Keratinocyte (primary cell): Measurements from ENCODE around the gene TECPR1. TPM values are rescaled to one million over a fixed set of nuclear protein-coding genes. Genes with fewer than 3 reads are reported as not detected.

Experiments
- DNase-seq: peaks from one replicate; pipeline ENCODE4 v3.0.0-alpha.2; 2011; ENCODE audit warnings: low read depth, missing footprints, low spot score
- FAIRE-seq: peaks from 2 replicates; lab custom pipeline; 2011; peaks lifted over from hg19 to GRCh38; lab: Jason Lieb, UNC
- H2AFZ ChIP-seq: 2 replicates; pipeline ENCODE4 v1.6.0; 2012; ENCODE audit warnings: low read length, control low read depth, inconsistent platforms; ENCODE audit not compliant: control insufficient read depth
- H3K27ac ChIP-seq: 2 replicates; pipeline ENCODE4 v1.5.1; 2011; ENCODE audit warnings: low read length; ENCODE audit not compliant: control insufficient read depth, insufficient read depth
- H3K27me3 ChIP-seq: 3 replicates; pipeline ENCODE4 v1.6.0; 2011; ENCODE audit warnings: low read length; ENCODE audit not compliant: control insufficient read depth, insufficient read depth; ENCODE audit errors: extremely low read depth
- H3K36me3 ChIP-seq, 2 experiments: 2 replicates in 1 of 2; 3 replicates in 1 of 2; pipeline ENCODE4 v1.5.1; 2011; ENCODE audit warnings: low read length in 2 of 2, mild to moderate bottlenecking in 1 of 2; ENCODE audit not compliant: control insufficient read depth in 2 of 2, insufficient read depth in 2 of 2; ENCODE audit errors: extremely low read depth in 1 of 2
- H3K4me1 ChIP-seq: 3 replicates; pipeline ENCODE4 v1.5.1; 2011; ENCODE audit warnings: low read length; ENCODE audit not compliant: control insufficient read depth, insufficient read depth; ENCODE audit errors: extremely low read depth
- H3K4me2 ChIP-seq: 3 replicates; pipeline ENCODE4 v1.6.0; 2011; ENCODE audit warnings: low read depth, low read length; ENCODE audit not compliant: control insufficient read depth, insufficient read depth; ENCODE audit errors: extremely low read depth
- H3K4me3 ChIP-seq, 3 experiments: fragments of 200-600 bp in 1 of 3; sonication (generic) in 1 of 3; 2 replicates in 2 of 3; 3 replicates in 1 of 3; pipeline ENCODE4 v1.5.1; 2011 to 2016; ENCODE audit warnings: low read length in 3 of 3, mild to moderate bottlenecking in 3 of 3, control low read depth in 2 of 3, inconsistent platforms in 1 of 3, low read depth in 1 of 3, mixed read lengths in 1 of 3, mixed run types in 1 of 3, moderate library complexity in 1 of 3; ENCODE audit not compliant: control insufficient read depth in 2 of 3, insufficient read depth in 2 of 3; ENCODE audit errors: extremely low read depth in 1 of 3
- H3K79me2 ChIP-seq: 2 replicates; pipeline ENCODE4 v1.6.0; 2012; ENCODE audit warnings: low read length; ENCODE audit not compliant: control insufficient read depth, insufficient read depth
- H3K9ac ChIP-seq: 3 replicates; pipeline ENCODE4 v1.6.0; 2011; ENCODE audit warnings: low read length; ENCODE audit not compliant: control insufficient read depth, insufficient read depth; ENCODE audit errors: extremely low read depth
- H3K9me1 ChIP-seq: 3 replicates; pipeline ENCODE4 v1.6.0; 2011; ENCODE audit warnings: low read length; ENCODE audit not compliant: control insufficient read depth, insufficient read depth; ENCODE audit errors: extremely low read depth
- H3K9me3 ChIP-seq: 2 replicates; pipeline ENCODE4 v1.5.1; 2012; ENCODE audit warnings: low read depth, low read length; ENCODE audit not compliant: control insufficient read depth
- H4K20me1 ChIP-seq: 3 replicates; pipeline ENCODE4 v1.6.0; 2011; ENCODE audit warnings: low read length; ENCODE audit not compliant: control insufficient read depth, insufficient read depth; ENCODE audit errors: extremely low read depth
- CTCF ChIP-seq, 3 experiments: IDR thresholded peaks in 1 of 3; conservative IDR thresholded peaks in 1 of 3; optimal IDR thresholded peaks in 1 of 3; 2 replicates in 2 of 3; 3 replicates in 1 of 3; pipeline versions ENCODE3 to v1.5.1; 2011; ENCODE audit warnings: low read length in 3 of 3, mild to moderate bottlenecking in 3 of 3, moderate library complexity in 2 of 3, control low read depth in 1 of 3, inconsistent platforms in 1 of 3; ENCODE audit not compliant: insufficient read depth in 2 of 3; ENCODE audit errors: extremely low read depth in 1 of 3
- EZH2 ChIP-seq: IDR thresholded peaks from one replicate; pipeline ENCODE4 v1.6.1; 2012; ENCODE audit warnings: inconsistent platforms, mild to moderate bottlenecking, low read length, moderate library complexity
- dilution Hi-C: fragments of 300-500 bp; cut with MboI; formaldehyde crosslinking; loops from one replicate; pipeline ENCODE4 v1.7.0; 2020; ENCODE audit warnings: low sequenced_read_pairs; ENCODE audit not compliant: extremely low pct_ligation_motif_present
- polyA plus RNA-seq, 5 experiments: library from polyadenylated mRNA; depleted of rRNA in 3 of 5; stranded (reverse) in 3 of 5; stranded (forward) in 1 of 5; unstranded in 1 of 5; fragments of >200 nt; gene quantifications; 1 replicate in 1 of 5; 2 replicates in 3 of 5; 3 replicates in 1 of 5; pipeline versions ENCODE4 v1.2.1 to v1.2.3, GENCODE V29; 2011 to 2012; ENCODE audit warnings: missing spikeins in 2 of 5, low read depth in 1 of 5, low replicate concordance in 1 of 5

The TECPR1 gene
- polyA plus RNA-seq, 1 donor (not counting 4 experiments of a cell fraction or from before 2014, with no cell fraction given), result 2.4 TPM

DNA sequence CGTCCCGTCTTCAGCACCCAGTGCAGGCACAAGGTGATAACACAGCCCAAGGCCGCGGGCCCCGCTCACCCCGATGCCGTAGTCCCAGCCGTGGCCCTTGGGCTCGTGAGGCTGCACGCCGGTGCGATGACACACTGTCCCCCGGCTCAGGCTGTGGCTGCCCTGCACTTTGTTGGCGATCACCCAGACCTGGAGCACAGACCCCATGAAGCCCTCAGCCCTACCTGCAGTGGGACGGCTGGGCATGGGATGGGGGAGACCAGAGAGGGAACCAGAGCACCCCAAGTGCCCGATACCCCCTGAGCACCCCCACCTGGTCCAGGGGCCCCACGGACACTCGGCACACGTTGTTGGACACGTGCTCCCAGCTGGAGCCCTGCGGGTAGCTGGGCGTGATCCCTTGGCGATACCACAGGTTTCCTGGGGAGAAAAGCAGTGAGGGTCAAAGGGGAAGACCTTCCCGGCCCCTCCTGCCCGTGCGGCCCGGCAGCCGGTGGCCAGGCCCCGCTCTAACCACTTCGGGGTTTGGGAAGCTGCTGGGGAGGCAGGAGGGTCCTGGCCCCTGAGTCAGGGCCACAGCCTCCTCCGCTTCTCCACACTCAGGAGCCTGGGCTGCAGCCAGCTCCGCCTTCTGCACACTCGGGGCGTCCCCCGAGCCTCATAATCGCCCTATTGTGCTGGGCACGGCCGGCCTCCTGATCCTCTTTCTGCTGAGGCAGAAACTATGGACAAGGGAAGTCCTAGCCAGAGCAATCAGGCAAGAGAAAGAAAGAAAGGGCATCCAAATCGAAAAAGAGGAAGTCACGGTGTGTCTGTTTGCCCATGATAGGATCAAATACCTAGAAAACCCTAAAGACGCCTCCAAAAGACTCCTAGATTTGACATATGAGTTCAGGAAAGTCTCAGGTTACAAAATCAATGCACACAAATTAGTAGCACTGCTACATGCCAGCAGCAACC is 34.1 kb downstream of the TECPR1 start:
- FAIRE-seq (no peak), DNase-seq (no peak)
- Histone ChIP-seq H3K4me2 (no peak overlapping the region), H3K9me3 (no peaks in the 10 kb centered on the region), H3K36me3 (peaks cover 0 to 4% of the 10 kb centered on the region in 2 experiments), H2AFZ (no peak overlapping the region), H3K27ac (no peak overlapping the region), H3K9ac (no peak overlapping the region), H3K4me3 (no peak overlapping the region), H4K20me1 (no peaks in the 10 kb centered on the region), H3K4me1 (no peaks in the 10 kb centered on the region), H3K9me1 (no peaks in the 10 kb centered on the region), H3K79me2 (no peaks in the 10 kb centered on the region), H3K27me3 (no peaks in the 10 kb centered on the region)
- dilution Hi-C loops, result no loop called here
- no peak for TF ChIP-seq CTCF (optimal IDR thresholded peaks at IDR 0.05 in 1 of 3, IDR thresholded peaks at IDR 0.05 in 1 of 3, conservative IDR thresholded peaks at IDR 0.05 in 1 of 3; ENCODE audit: extremely low read depth in 1 of 3, insufficient read depth in 2 of 3, low read length in 3 of 3)
- TF ChIP-seq EZH2, result no peak

DNA sequence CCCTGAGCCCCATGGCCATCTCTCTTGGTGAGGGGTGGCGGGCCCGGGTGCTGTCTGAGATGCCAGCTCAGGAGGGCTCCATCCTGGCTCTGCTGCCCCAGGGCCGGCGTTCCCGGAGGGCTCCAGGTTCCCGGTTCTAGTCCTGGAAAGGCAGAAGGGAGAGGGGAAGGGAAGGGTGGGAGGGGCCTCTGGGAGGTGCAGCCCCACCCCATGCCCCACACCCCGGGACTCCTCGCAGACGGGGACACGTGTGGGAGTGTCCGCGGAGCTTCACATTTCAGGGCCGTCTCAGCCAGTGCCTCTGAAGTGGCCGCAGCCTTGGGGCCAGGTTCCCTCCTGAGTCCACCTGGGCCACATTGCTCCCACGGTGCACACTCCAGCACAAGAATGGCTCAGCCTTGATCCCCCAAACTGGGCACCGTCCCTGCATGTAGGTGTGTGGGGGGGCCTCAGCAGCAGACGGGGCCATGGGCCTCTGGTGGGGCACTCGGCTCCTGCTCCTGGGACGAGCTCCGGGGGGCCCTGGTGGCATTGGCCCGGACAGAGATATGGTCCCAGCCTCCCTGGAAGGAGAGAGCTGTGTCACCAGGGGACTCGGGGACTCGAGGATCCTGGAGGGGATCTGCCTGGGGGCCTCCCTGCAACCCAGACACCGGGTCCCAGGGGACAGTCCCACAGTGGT is 35.0 kb downstream of the TECPR1 start:
- Histone ChIP-seq H3K4me1 (no peaks in the 10 kb centered on the region), H3K9ac (no peak overlapping the region), H3K79me2 (no peaks in the 10 kb centered on the region), H3K36me3 (peaks cover 0 to 4% of the 10 kb centered on the region in 2 experiments), H4K20me1 (no peaks in the 10 kb centered on the region), H3K4me2 (no peak overlapping the region), H3K27me3 (no peaks in the 10 kb centered on the region), H2AFZ (no peak overlapping the region), H3K9me1 (no peaks in the 10 kb centered on the region), H3K4me3 (no peak overlapping the region), H3K9me3 (no peaks in the 10 kb centered on the region), H3K27ac (no peak overlapping the region)
- dilution Hi-C loops, result no loop called here
- FAIRE-seq (no peak), DNase-seq (no peak)
- TF ChIP-seq CTCF (optimal IDR thresholded peaks at IDR 0.05 in 1 of 3, IDR thresholded peaks at IDR 0.05 in 1 of 3, conservative IDR thresholded peaks at IDR 0.05 in 1 of 3; ENCODE audit: extremely low read depth in 1 of 3, insufficient read depth in 2 of 3, low read length in 3 of 3), result no peak
- no peak for TF ChIP-seq EZH2
